Measurements from ENCODE around the gene EYS.
"Not testable (repeated sequence)": the region's sequence is repeated elsewhere in the genome, so short reads cannot be mapped to it uniquely, and the experiment has no call there.

The EYS gene

DNA sequence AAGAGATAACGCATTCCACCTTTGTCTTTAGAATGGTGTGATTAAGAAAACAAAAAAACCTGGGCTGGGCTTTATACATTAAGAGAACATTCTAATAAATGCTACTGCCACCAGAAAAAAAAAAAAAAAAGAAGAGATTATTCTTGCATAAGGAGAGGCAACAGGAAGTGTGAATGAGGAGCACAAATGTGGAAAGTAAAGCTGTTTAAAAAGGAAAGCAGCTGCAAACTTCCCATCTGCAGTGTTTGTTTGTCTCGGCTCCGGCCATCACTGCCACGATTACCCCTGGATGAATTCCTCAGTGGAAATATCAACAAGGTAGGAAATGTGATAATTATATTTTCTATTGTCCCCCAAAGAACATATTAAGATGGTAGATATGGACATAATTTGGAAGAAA, 1847.5 kb downstream of the EYS start:
- no peak overlapping the region for H3K4me3 ChIP-seq (ENCODE audit: low read depth, low read length)
- H3K4me1 ChIP-seq (ENCODE audit: control insufficient read depth, insufficient read depth, low read length, unreplicated experiment) = peaks cover 9% of the 10 kb centered on the region
- H2AFZ ChIP-seq (ENCODE audit: low read length, unreplicated experiment) = no peak overlapping the region
- no peaks in the 10 kb centered on the region for H3K27me3 ChIP-seq (ENCODE audit: insufficient read depth, low read length)
- no peak overlapping the region for H3K27ac ChIP-seq (ENCODE audit: low read depth, low read length)
- no peaks in the 10 kb centered on the region for H3K36me3 ChIP-seq (ENCODE audit: insufficient read depth, low read length)
- no peaks in the 10 kb centered on the region for H3K79me2 ChIP-seq (ENCODE audit: control insufficient read depth, insufficient read depth, low read length, unreplicated experiment)

GRCh38 chr6:63858691-63859090, 1848.3 kb downstream of the EYS start:
- H3K36me3 ChIP-seq (ENCODE audit: insufficient read depth, low read length) = no peaks in the 10 kb centered on the region
- H2AFZ ChIP-seq (ENCODE audit: low read length, unreplicated experiment) = no peak overlapping the region
- peaks cover 9% of the 10 kb centered on the region for H3K4me1 ChIP-seq (ENCODE audit: control insufficient read depth, insufficient read depth, low read length, unreplicated experiment)
- no peak overlapping the region for H3K27ac ChIP-seq (ENCODE audit: low read depth, low read length)
- no peaks in the 10 kb centered on the region for H3K27me3 ChIP-seq (ENCODE audit: insufficient read depth, low read length)
- no peaks in the 10 kb centered on the region for H3K79me2 ChIP-seq (ENCODE audit: control insufficient read depth, insufficient read depth, low read length, unreplicated experiment)
- H3K4me3 ChIP-seq (ENCODE audit: low read depth, low read length) = no peak overlapping the region

- Histone ChIP-seq H2AFZ (ENCODE audit: low read length, unreplicated experiment) (no peak overlapping the region), H3K4me1 (ENCODE audit: control insufficient read depth, insufficient read depth, low read length, unreplicated experiment) (no peaks in the 10 kb centered on the region), H3K4me3 (ENCODE audit: low read depth, low read length) (no peak overlapping the region), H3K79me2 (ENCODE audit: control insufficient read depth, insufficient read depth, low read length, unreplicated experiment) (no peaks in the 10 kb centered on the region), H3K36me3 (ENCODE audit: insufficient read depth, low read length) (no peaks in the 10 kb centered on the region), H3K27ac (ENCODE audit: low read depth, low read length) (no peak overlapping the region), H3K27me3 (ENCODE audit: insufficient read depth, low read length) (no peaks in the 10 kb centered on the region)
Measured at GRCh38 chr6:63856271-63856670, 1850.8 kb downstream of the EYS start.

- Histone ChIP-seq H3K36me3 (ENCODE audit: insufficient read depth, low read length) (no peaks in the 10 kb centered on the region), H3K27me3 (ENCODE audit: insufficient read depth, low read length) (no peaks in the 10 kb centered on the region), H3K27ac (ENCODE audit: low read depth, low read length) (no peak overlapping the region), H3K4me3 (ENCODE audit: low read depth, low read length) (no peak overlapping the region), H3K79me2 (ENCODE audit: control insufficient read depth, insufficient read depth, low read length, unreplicated experiment) (no peaks in the 10 kb centered on the region), H2AFZ (ENCODE audit: low read length, unreplicated experiment) (no peak overlapping the region), H3K4me1 (ENCODE audit: control insufficient read depth, insufficient read depth, low read length, unreplicated experiment) (peaks cover 19% of the 10 kb centered on the region)
Measured at GRCh38 chr6:63844287-63844686, 1862.7 kb downstream of the EYS start.

DNA sequence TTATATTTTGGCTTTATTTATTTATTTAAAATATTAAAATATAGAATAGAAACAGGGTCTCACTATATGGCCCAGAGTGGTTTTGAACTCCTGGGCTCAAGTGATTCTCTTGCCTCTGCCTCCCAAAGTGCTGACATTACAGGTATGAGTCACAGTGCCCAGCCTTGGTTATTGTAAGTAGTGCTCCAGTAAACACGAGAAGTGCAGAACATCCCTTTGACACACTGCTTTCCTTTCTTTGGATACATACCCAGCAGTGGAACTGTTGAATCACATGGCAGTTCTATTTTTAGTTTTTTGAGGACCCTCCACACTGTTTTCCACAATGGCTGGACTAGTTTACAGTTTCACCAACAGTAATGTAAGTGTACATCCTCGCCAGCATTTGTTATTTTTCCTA, 1867.5 kb downstream of the EYS start:
- Histone ChIP-seq H2AFZ (ENCODE audit: low read length, unreplicated experiment) (no peak overlapping the region), H3K27me3 (ENCODE audit: insufficient read depth, low read length) (no peaks in the 10 kb centered on the region), H3K4me3 (ENCODE audit: low read depth, low read length) (no peak overlapping the region), H3K36me3 (ENCODE audit: insufficient read depth, low read length) (no peaks in the 10 kb centered on the region), H3K27ac (ENCODE audit: low read depth, low read length) (no peak overlapping the region), H3K79me2 (ENCODE audit: control insufficient read depth, insufficient read depth, low read length, unreplicated experiment) (no peaks in the 10 kb centered on the region), H3K4me1 (ENCODE audit: control insufficient read depth, insufficient read depth, low read length, unreplicated experiment) (no peaks in the 10 kb centered on the region)

- not testable (repeated sequence) for H3K4me3 ChIP-seq (ENCODE audit: low read depth, low read length); H2AFZ ChIP-seq (ENCODE audit: low read length, unreplicated experiment); H3K4me1 ChIP-seq (ENCODE audit: control insufficient read depth, insufficient read depth, low read length, unreplicated experiment); H3K79me2 ChIP-seq (ENCODE audit: control insufficient read depth, insufficient read depth, low read length, unreplicated experiment); H3K27ac ChIP-seq (ENCODE audit: low read depth, low read length); H3K27me3 ChIP-seq (ENCODE audit: insufficient read depth, low read length); H3K36me3 ChIP-seq (ENCODE audit: insufficient read depth, low read length)
Measured at GRCh38 chr6:63828678-63829077, 1878.3 kb downstream of the EYS start.

DNA sequence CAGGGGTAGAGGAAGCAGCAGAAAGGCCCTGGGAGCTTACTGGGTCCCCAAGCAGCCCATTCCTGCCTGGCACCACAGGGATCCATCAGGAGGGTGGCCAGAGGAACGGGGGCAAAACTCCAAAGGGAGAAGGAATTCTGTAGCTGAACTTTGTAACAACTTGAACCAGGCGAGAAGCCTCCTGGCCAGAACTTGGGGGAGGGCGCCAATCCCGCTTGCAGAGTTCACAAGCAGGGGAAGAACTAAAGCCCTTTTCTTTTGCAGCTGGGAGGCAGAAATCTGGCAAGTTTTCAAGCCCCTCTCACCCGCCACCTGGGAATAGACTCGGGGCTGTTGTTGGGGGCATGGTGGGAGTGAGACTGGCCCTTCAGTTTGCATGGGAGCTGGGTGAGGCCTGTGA, 1882.3 kb downstream of the EYS start:
- no peaks in the 10 kb centered on the region for H3K4me1 ChIP-seq (ENCODE audit: control insufficient read depth, insufficient read depth, low read length, unreplicated experiment)
- no peak overlapping the region for H3K4me3 ChIP-seq (ENCODE audit: low read depth, low read length)
- no peak overlapping the region for H3K27ac ChIP-seq (ENCODE audit: low read depth, low read length)
- no peaks in the 10 kb centered on the region for H3K27me3 ChIP-seq (ENCODE audit: insufficient read depth, low read length)
- H3K36me3 ChIP-seq (ENCODE audit: insufficient read depth, low read length) = no peaks in the 10 kb centered on the region
- H3K79me2 ChIP-seq (ENCODE audit: control insufficient read depth, insufficient read depth, low read length, unreplicated experiment) = no peaks in the 10 kb centered on the region
- no peak overlapping the region for H2AFZ ChIP-seq (ENCODE audit: low read length, unreplicated experiment)

DNA sequence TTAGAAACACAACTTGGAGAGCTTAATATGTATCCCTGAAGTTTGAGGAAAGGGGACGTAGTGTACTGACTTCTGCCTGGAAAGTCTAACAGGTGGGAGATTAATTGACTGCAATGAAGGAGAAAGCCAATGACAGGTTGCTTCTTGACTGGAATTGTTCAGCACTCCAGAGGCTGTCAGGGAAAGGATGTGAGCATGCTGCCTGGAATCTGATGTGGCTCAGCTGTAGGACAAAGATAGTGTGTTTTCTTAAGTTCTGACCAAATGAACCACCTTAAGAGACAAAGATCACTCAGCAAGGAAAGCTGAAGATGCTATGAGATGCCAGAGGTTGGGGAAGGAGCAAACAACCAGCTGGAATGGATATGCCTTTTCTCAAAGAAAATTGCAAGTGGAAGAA, 1885.6 kb downstream of the EYS start:
- Histone ChIP-seq H2AFZ (ENCODE audit: low read length, unreplicated experiment) (no peak overlapping the region), H3K36me3 (ENCODE audit: insufficient read depth, low read length) (no peaks in the 10 kb centered on the region), H3K27ac (ENCODE audit: low read depth, low read length) (no peak overlapping the region), H3K4me1 (ENCODE audit: control insufficient read depth, insufficient read depth, low read length, unreplicated experiment) (no peaks in the 10 kb centered on the region), H3K27me3 (ENCODE audit: insufficient read depth, low read length) (no peaks in the 10 kb centered on the region), H3K79me2 (ENCODE audit: control insufficient read depth, insufficient read depth, low read length, unreplicated experiment) (no peaks in the 10 kb centered on the region), H3K4me3 (ENCODE audit: low read depth, low read length) (no peak overlapping the region)

DNA sequence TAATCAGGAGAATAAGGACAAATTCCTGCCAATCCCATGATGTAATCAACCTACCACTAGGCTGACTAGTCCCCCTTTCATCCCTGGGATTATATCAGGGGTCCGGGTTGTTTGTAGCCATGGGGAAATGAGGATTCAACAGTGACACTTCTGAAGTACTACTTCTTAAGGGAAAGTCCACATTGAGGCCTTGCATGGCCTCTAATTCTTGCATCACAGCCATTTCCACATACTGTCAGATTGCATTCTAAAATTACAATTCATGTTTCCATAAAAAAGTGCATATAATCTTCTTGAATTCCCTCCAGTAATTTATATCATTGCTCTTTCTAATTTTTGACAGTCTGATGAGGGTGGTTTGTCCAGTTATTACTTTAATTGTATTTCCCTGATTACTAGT, 1887.2 kb downstream of the EYS start:
- no peak overlapping the region for H3K4me3 ChIP-seq (ENCODE audit: low read depth, low read length)
- H3K27me3 ChIP-seq (ENCODE audit: insufficient read depth, low read length) = no peaks in the 10 kb centered on the region
- no peaks in the 10 kb centered on the region for H3K79me2 ChIP-seq (ENCODE audit: control insufficient read depth, insufficient read depth, low read length, unreplicated experiment)
- H3K4me1 ChIP-seq (ENCODE audit: control insufficient read depth, insufficient read depth, low read length, unreplicated experiment) = no peaks in the 10 kb centered on the region
- no peak overlapping the region for H2AFZ ChIP-seq (ENCODE audit: low read length, unreplicated experiment)
- no peaks in the 10 kb centered on the region for H3K36me3 ChIP-seq (ENCODE audit: insufficient read depth, low read length)
- H3K27ac ChIP-seq (ENCODE audit: low read depth, low read length) = no peak overlapping the region

DNA sequence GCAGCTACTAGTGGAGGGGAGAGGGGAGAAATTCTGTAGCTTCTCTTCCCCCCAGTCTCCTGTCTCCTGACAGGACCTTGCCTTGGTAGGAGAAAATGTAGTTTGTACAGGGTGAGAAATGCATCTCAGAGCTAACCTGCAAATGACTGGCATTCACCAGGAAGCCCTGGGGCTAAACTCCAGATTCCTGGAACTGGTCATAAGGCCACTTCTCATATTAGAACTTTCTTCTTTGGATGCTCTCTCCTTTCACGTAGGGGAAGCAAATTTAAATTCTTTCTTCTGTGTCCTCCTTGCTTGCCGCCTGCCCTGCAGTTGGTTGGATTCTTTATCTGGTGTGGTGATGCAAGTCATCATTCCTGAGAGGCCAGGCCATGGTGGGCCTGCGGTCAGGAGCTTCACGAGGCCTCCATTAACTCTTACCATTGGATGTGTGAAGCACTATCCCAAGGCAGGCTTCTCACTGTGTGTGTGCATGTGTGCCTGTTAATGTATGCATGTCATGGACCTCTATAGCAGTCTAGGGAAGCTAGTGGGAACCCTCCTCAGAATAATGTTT, 1889.5 kb downstream of the EYS start:
- Histone ChIP-seq H3K36me3 (ENCODE audit: insufficient read depth, low read length) (no peaks in the 10 kb centered on the region), H3K4me1 (ENCODE audit: control insufficient read depth, insufficient read depth, low read length, unreplicated experiment) (no peaks in the 10 kb centered on the region), H3K27ac (ENCODE audit: low read depth, low read length) (no peak overlapping the region), H2AFZ (ENCODE audit: low read length, unreplicated experiment) (no peak overlapping the region), H3K27me3 (ENCODE audit: insufficient read depth, low read length) (no peaks in the 10 kb centered on the region), H3K79me2 (ENCODE audit: control insufficient read depth, insufficient read depth, low read length, unreplicated experiment) (no peaks in the 10 kb centered on the region), H3K4me3 (ENCODE audit: low read depth, low read length) (no peak overlapping the region)

DNA sequence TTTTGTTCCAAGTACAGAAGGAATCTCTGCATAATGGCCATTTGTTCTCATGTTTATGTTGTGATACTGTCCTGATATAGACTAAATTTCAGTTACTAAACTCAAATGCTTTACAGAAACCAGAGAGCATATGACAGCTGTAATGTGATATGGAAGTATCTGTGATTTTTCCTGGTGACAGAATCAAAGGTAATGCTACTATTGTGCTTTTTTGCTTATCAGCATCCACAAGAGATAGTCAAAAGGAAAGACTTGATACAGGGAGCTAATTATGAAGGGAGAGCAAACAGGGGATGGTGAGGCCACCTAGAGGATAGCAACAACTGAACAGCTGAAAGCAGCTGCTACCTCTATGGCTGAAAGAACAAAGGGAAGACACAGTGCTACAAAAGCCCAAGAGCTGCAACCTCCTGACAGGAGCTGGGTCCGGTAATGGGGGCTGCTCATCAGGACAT, 1890.0 kb downstream of the EYS start:
- H2AFZ ChIP-seq (ENCODE audit: low read length, unreplicated experiment) = no peak overlapping the region
- H3K79me2 ChIP-seq (ENCODE audit: control insufficient read depth, insufficient read depth, low read length, unreplicated experiment) = no peaks in the 10 kb centered on the region
- no peak overlapping the region for H3K27ac ChIP-seq (ENCODE audit: low read depth, low read length)
- H3K4me3 ChIP-seq (ENCODE audit: low read depth, low read length) = no peak overlapping the region
- H3K36me3 ChIP-seq (ENCODE audit: insufficient read depth, low read length) = no peaks in the 10 kb centered on the region
- no peaks in the 10 kb centered on the region for H3K4me1 ChIP-seq (ENCODE audit: control insufficient read depth, insufficient read depth, low read length, unreplicated experiment)
- H3K27me3 ChIP-seq (ENCODE audit: insufficient read depth, low read length) = no peaks in the 10 kb centered on the region
